Endothelial cell of umbilical vein (primary cell): Measurements from ENCODE around the gene VPS35L.

Experiments used
- CTCF ChIP-seq, 2 donors: IDR thresholded peaks; 1 replicate in 1 of 2; 2 replicates in 1 of 2; pipeline ENCODE4 v1.5.1; 2011; ENCODE audit warnings: low read length in 2 of 2, mild to moderate bottlenecking in 2 of 2, moderate library complexity in 2 of 2, control low read depth in 1 of 2, inconsistent platforms in 1 of 2, low read depth in 1 of 2; ENCODE audit not compliant: insufficient read depth in 1 of 2; ENCODE audit errors: extremely low read depth in 1 of 2
- EZH2 ChIP-seq: IDR thresholded peaks from 2 replicates; pipeline ENCODE4 v1.6.1; 2012; ENCODE audit warnings: borderline replicate concordance, low read depth, mild to moderate bottlenecking, moderate library complexity, low read length, inconsistent platforms; ENCODE audit not compliant: severe bottlenecking
- POLR2AphosphoS5 ChIP-seq: IDR thresholded peaks from 2 replicates; pipeline ENCODE4 v1.6.1; 2012; ENCODE audit warnings: low read depth, mild to moderate bottlenecking, control low read depth, low read length, moderate library complexity; ENCODE audit not compliant: insufficient read depth

DNA sequence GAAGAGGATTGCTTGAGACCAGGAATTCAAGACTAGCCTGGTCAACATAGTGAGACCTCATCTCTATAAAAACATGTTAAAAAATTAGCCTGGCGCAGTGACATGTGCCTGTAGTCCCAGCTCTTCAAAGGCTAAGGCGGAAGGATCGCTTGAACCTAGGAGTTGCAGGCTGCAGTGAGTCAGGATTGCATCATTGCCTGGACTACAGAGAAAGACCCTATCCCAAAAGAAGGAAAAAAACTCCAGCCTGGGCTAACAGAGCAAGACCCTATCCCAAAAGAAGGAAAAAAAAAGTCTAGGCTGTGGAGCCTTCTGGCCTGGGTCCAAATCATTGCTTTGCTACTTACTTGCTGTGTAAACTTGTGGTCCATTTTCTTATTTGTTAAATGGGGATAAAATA, 26.8 kb upstream of the VPS35L start:
- TF ChIP-seq POLR2AphosphoS5 (no peak), CTCF (IDR thresholded peaks at IDR 0.05; ENCODE audit: extremely low read depth in 1 of 2, insufficient read depth in 1 of 2, low read depth in 1 of 2, low read length in 2 of 2) (no peak), EZH2 (no peak)
